ENCODE results near the gene COL17A1.

DNA sequence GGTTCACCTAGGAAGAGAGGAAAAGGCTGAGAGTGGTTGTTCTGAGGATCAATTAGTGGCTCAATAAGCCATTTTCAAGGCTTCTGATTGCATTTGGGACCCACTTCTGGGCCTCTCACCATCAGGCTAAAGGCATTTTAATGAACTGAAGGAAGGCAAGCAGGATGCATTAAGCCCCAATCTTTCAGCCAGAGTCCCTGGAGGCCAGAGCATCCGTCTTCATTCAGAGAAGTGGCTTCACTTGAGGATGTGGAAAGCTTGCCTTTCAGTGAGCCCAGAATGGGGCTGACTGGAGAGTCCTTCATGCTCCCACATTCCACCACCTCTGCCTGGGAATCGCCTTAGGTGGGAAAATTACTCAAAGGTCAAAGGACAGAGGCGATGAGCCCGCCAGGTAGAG is 41.8 kb downstream of the COL17A1 start:
- TF ChIP-seq, protein P1, sequence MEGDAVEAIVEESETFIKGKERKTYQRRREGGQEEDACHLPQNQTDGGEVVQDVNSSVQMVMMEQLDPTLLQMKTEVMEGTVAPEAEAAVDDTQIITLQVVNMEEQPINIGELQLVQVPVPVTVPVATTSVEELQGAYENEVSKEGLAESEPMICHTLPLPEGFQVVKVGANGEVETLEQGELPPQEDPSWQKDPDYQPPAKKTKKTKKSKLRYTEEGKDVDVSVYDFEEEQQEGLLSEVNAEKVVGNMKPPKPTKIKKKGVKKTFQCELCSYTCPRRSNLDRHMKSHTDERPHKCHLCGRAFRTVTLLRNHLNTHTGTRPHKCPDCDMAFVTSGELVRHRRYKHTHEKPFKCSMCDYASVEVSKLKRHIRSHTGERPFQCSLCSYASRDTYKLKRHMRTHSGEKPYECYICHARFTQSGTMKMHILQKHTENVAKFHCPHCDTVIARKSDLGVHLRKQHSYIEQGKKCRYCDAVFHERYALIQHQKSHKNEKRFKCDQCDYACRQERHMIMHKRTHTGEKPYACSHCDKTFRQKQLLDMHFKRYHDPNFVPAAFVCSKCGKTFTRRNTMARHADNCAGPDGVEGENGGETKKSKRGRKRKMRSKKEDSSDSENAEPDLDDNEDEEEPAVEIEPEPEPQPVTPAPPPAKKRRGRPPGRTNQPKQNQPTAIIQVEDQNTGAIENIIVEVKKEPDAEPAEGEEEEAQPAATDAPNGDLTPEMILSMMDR (optimal IDR thresholded peaks at IDR 0.05 in 1 of 3, IDR thresholded peaks at IDR 0.05 in 1 of 3, conservative IDR thresholded peaks at IDR 0.05 in 1 of 3; ENCODE audit: extremely low read depth in 1 of 3, insufficient read depth in 2 of 3, low read length in 3 of 3) = no peak
- TF ChIP-seq EZH2 (IDR thresholded peaks at IDR 0.05; ENCODE audit: low read length) = no peak
